GM19025 (cell line): Measurements from ENCODE around the gene FST.

Experiments used
- ATAC-seq: cut with Tn5 transposase; IDR thresholded peaks from one replicate; pipeline ENCODE4 v1.9.1; 2021; ENCODE audit warnings: mild to moderate bottlenecking, low read depth, moderate library complexity; ENCODE audit not compliant: unreplicated experiment

The FST gene

DNA sequence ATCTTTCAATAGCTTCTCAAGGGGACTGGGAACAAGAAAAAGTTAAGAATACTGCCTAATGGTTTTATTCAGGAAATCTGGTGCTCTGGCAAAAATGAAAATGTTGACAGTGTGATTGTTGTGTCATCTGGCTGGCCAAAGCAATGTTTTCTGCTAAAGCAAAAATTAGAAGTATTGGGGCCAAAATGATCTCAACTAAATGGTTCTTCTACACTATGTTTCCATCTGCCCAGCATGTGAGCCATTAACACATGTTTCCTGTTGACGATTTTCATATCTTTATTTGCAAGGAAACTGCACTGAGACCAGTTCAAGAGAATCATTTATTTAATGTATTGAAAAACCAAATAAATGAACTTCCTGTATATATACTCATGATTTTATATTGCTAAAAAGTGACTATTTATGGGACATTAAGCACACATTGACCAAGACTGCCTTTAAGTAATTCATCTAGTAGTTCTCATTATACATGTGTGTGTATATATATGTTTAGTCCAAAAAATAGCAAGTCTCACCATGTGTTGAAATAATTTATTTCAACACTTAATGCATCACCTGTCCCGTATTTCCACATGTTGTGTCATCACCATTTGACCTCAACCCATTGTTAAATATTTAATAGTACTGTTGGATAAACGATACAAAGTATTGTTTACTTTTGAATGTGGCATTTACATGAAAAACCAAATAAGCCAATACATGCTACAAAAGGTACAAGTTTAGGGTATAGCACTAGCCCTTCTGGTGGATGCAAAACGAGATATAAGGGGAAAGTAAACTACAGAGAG, 7.5 kb upstream of the FST start:
- ATAC-seq = no peak

DNA sequence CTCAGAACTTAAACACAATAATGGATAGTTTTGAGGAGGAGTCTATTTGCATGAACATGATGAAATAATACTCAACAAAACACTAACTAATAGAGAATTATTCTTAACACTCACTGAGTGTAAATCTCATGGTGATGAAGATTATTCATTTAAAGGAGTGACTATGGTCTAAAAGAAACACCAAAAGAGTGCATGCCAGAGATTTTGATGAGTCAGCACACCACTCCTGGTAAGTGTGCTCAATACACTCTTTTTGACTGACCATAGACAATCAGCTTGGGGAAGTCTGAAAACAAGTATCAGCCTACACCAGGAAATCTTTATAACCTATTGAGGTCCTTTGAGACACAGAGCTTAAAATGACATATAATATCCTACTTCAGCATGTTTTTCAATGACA, 6.8 kb upstream of the FST start:
- no peak for ATAC-seq

DNA sequence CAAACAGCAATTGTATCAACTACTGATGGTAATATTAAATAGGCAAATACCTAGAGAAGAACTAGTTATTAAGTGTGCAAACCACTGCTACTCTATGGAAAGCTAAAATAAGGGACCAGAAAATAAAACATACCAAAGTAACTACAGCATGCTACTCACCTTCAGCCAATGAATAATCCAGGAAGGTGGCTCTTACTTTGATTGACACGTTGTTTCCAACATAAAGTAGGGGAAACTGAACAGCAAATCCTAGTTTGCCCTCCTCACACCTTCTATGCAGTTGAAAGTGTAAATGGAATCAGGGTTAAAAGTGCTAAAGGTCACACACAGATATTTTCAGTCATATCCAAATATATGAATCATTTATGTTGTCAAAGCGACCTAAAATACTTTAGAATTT, 5.1 kb upstream of the FST start:
- ATAC-seq = no peak

DNA sequence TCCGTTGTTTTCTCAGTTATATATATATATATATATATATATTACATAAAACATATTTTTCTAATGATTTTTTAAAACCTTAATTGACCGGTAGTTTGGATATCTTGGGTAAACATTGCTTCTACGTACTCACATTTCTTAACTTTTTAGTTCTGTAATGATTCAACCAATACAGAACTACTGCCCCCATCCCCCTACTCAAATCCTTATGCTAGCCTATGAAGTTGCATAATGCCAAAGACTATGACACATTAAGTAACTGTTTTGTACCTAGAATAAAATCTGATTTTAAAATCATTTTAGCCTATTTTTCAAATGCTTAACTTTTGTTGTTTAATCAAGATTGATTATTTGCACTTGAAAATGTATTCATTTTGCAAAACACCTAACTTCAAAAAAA, 4.4 kb upstream of the FST start:
- no peak for ATAC-seq

DNA sequence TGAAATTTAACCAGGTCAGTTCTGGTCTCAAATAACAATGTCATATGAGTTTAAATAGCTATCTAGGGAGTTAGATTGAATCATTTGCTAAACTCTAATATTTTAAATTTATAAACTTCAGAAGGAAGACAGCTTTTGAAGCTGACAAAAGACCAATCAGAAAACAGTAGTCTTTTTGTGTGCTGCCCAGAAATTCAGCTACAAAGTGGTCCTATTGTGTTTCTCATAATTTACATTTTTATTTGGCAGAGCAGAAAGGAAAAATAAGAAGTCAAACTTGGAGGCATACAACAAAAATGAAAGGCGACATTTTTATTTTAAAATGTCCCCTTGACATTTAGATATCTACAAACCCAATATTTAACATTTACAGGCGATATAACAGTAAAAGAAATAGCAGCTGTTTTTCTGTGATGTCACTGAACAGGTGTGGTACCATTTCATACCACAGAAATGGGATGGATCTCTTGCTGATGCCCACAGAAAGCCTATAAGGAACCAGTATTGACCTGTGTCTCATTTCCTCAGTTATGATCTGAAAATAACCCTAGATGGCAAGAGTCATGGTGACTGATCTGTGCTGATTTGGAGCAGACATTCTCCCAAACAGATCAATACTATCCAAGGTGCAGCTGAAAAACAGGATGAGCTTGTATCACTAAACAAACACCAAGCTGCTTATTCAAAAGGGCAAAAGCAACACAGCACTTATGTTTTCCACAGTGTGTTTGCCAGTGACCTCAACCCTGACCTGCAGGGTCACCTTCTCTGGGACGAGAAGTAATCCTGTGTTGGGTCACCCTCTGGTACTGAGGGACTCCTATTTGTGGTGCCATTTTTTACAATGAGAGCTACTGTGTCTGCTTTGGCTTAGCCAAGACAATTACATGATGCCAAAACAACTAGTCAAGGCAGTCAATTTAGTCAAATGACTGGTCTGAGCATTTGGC, 3.6 kb upstream of the FST start:
- no peak for ATAC-seq

GRCh38 chr5:53478411-53479044, 1.9 kb upstream of the FST start:
- ATAC-seq = no peak

- ATAC-seq = no peak
Measured at GRCh38 chr5:53479045-53479589, 1.3 kb upstream of the FST start.

- no peak for ATAC-seq
Measured at GRCh38 chr5:53479590-53480415, 626 bp upstream of the FST start.

DNA sequence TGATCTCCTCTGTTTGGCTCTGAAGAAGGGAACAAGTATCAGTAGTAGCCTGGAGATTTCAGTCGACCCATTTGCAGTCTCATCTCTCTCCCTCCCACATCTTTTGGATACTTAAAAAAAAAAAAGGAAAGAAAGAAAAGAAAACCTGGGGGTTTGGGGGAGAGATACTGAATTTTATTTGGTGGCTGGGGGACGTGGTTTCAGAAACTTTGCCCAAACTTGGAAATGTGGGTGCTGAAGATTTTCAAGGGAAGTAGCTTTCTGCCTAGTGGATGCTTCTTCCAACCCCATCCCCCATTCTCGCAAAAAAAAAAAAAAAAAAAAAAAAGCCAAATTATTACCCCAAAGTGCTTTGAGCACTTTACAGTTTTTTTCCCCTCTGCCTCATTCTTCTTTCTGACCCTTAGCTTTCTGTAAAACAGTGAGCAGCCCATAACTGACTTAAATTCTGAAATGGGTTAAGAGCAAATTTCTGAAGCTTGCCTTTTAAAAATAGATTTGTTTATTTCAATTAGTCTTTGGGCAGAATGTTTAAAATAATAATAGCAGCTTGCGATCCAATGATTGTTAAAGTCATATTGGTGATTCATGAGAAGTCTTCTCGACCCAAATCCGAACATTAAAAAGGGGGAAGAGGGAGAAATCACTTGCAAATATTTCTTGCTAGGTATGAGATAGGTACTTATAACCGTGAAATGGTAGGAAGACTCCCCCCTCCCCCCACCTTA, 894 bp downstream of the FST start:
- ATAC-seq = no peak

DNA sequence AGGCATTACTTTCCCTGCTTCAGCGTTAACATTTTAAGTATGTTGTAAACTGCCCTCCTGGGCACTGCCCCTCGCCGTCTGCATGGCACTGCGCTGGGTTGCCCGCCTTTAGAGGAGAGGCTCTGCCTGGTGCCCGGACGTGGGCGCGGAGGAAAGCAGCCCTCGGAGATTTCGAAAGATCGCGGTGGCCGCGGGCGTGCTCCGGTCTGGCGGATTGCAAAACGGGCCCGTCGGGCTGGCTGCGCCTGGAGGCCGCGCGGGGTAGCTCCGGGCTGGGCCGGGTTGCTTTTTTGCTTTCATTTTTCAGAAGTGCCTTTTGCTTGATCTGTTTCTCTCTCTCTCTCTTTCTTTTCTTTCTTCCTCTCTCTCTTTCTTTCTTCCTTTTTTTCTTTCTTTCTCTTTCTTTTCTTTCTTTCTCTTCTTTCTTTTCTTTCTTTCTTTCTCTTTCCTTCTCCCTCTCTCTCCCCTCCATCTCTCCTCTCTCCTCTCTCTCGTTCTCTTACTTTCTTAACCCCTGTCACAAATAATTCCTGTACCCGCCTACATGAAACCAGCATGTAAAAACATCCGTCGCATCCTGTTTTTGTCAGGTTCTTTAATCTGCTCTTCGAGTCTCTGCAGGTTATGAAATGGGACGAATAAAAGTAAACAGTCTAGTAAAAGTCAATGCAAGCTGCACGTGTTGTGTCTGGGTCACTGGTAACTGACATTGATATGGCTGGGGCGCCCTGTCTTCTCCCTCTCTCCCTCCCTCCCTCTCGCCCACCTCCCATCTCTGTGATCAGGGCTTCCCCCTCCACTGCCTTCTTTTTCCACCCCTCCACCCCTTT, 1.7 kb downstream of the FST start:
- peak; percentile 69 for ATAC-seq

DNA sequence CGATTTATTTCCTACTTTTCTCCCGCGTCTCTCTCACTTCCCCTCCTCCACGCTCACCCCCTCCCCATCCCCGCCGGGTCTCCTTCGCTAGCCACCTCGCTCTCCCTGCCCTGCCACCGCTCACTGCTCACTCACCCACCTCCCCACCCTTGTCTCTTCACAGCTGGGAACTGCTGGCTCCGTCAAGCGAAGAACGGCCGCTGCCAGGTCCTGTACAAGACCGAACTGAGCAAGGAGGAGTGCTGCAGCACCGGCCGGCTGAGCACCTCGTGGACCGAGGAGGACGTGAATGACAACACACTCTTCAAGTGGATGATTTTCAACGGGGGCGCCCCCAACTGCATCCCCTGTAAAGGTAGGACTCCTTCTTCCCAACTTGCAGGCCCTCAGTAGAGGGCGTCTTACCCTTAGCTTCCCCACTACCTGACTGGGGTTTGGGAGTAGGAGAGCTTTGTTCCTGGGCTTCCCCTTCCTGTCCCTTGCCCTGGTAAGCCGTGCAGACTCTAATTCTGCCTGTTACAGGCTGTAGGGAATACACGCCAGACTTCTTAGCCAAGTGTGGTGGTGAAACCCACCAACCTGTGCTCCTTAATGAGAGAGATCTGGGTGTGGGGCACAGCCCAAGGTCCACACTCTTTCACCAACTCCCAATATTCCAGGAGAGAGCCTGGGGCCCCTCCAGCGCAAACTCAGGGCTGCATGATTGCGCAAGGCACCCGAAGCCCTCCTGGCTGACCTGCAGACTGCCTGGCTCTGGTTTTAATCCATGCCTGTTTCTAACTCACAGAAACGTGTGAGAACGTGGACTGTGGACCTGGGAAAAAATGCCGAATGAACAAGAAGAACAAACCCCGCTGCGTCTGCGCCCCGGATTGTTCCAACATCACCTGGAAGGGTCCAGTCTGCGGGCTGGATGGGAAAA, 2.5 kb downstream of the FST start:
- ATAC-seq = no peak

- ATAC-seq = no peak
Measured at GRCh38 chr5:53487436-53487835, 7.0 kb downstream of the FST start.

- no peak for ATAC-seq
Measured at GRCh38 chr5:53488195-53488722, 7.8 kb downstream of the FST start.

- ATAC-seq = no peak
Measured at GRCh38 chr5:53490747-53491146, 10.3 kb downstream of the FST start.

- ATAC-seq = no peak
Measured at GRCh38 chr5:53501054-53501453, 20.6 kb downstream of the FST start.

GRCh38 chr5:53503562-53504218, 23.3 kb downstream of the FST start:
- ATAC-seq = no peak

DNA sequence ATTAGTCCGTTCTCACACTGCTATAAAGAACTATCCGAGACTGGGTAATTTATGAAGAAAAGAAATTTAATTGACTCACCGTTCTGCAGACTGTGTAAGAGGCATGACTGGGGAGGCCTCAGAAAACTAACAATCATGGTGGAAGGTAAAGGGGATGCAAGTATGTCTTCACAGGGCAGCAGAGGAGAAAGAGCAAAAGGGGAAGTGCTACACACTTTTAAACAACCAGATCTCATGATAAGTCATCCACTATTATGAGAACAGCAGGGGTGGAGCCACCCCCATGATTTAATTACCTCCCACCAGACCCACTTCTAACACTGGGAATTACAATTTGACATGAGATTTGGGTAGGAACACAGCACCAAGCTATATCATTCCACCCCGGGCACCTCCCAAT, 26.6 kb downstream of the FST start:
- ATAC-seq = no peak
